GM12801 (cell line): ENCODE measurements around the gene ACP3.

Experiments used
- CTCF ChIP-seq: IDR thresholded peaks from one replicate; pipeline ENCODE4 v1.5.1; 2011; ENCODE audit warnings: control low read depth; ENCODE audit not compliant: insufficient read length; ENCODE audit errors: extremely low read depth

ACP3 gene

GRCh38 chr3:132352556-132353143 is 35.4 kb downstream of the ACP3 start:
- peak; percentile 67 for TF ChIP-seq CTCF

GRCh38 chr3:132354916-132355702 is 37.9 kb downstream of the ACP3 start:
- no peak for TF ChIP-seq CTCF

- no peak for TF ChIP-seq CTCF
These were observed 39.4 kb downstream of the ACP3 start for GRCh38 chr3:132356568-132356967.

DNA sequence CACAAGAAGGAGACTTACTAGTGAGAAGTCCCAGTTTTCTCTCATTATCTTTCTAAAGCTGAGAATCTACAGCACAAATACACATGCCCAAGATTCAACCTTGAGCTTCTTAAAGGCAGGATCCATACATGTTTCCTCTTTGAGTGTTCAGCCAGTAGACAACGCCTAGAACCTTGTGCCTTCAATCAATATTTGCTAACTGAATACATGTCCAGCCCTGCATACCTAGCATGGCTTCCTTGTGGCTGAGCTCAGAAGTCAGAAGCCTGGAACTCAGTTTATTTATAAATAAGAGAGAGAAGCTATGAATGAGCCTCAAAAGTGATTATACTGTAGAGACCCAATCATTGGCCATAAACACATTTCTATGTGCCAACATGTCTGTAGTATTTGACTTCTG is 43.5 kb downstream of the ACP3 start:
- no peak for TF ChIP-seq CTCF

GRCh38 chr3:132362329-132362728 is 45.1 kb downstream of the ACP3 start:
- no peak for TF ChIP-seq CTCF

DNA sequence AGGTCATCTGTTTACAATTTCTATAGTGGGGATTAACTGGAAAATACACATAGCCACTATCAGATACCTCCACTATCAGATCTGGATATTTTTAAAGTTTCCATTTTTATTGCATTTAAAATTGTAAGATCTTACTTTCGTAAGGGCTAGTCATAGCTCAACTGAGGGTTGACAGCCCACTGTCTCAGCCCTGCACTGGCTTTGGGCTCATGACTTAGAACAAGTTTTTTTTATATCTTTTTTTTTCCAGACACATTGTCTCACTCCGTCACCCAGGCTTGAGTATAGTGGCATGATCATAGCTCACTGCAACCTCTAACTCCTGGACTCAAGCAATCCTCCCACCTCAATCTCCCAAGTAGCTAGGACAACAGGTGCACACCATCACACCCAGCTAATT is 51.3 kb downstream of the ACP3 start:
- no peak for TF ChIP-seq CTCF

DNA sequence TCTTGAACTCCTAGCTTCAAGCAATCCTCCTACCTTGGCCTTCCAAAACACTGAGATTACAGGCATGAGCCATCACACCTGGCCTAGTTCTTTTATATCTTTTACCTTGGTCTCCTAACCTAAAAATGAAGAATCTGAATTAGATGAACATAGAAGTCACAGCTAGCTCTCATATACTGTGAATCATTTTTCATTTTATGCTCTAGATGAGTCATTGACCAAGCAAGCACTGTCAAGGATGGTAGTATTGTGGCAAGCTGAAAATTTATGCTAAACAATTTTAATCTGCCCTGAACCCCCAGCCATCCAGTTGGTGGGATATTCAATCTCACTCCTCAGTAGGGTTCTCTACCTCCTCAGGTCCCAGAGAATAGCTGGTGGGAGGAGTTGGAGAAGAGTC is 51.8 kb downstream of the ACP3 start:
- no peak for TF ChIP-seq CTCF
